Measurements from ENCODE around the gene PURB. TPM values are rescaled to one million over a fixed set of nuclear protein-coding genes. Genes with fewer than 3 reads are reported as not detected.
A peak's percentile ranks its signal among the peaks of the same experiment; 100 is the strongest.

PURB gene
- total RNA-seq, 1 donor from 2014 or later, result 23.9 TPM

DNA sequence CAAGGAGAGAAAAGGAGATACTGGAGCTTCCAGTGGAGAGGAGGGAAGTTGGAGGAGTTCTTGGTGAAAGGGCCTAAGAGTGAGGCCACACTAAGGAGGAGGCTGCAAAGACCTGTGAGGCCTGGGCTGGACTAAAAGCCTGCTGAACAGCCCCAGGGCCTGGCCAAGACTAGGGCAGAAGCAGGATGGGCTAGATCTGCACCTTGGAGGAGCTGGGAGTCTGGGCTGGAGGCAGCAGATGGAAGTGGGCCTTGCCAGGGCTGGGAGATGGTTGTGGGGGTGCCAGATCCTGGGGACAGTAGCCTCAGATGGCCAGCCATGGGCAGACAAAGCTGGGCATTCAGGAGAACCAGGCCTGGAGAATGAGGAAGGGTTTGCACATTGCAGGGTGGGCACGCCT is 6.5 kb upstream of the PURB start:
- no peak for ATAC-seq
- Histone ChIP-seq H3K9me3 (no peaks in the 10 kb centered on the region), H3K36me3 (no peaks in the 10 kb centered on the region), H3K4me3 (no peak overlapping the region), H3K4me1 (no peaks in the 10 kb centered on the region), H3K27me3 (ENCODE audit: low read depth) (no peaks in the 10 kb centered on the region), H3K27ac (no peak overlapping the region)
- TF ChIP-seq, protein P1, sequence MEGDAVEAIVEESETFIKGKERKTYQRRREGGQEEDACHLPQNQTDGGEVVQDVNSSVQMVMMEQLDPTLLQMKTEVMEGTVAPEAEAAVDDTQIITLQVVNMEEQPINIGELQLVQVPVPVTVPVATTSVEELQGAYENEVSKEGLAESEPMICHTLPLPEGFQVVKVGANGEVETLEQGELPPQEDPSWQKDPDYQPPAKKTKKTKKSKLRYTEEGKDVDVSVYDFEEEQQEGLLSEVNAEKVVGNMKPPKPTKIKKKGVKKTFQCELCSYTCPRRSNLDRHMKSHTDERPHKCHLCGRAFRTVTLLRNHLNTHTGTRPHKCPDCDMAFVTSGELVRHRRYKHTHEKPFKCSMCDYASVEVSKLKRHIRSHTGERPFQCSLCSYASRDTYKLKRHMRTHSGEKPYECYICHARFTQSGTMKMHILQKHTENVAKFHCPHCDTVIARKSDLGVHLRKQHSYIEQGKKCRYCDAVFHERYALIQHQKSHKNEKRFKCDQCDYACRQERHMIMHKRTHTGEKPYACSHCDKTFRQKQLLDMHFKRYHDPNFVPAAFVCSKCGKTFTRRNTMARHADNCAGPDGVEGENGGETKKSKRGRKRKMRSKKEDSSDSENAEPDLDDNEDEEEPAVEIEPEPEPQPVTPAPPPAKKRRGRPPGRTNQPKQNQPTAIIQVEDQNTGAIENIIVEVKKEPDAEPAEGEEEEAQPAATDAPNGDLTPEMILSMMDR (IDR thresholded peaks at IDR 0.05), result no peak
- intact Hi-C loops (cut with DNase I), result no loop called here
- no peak for DNase-seq

DNA sequence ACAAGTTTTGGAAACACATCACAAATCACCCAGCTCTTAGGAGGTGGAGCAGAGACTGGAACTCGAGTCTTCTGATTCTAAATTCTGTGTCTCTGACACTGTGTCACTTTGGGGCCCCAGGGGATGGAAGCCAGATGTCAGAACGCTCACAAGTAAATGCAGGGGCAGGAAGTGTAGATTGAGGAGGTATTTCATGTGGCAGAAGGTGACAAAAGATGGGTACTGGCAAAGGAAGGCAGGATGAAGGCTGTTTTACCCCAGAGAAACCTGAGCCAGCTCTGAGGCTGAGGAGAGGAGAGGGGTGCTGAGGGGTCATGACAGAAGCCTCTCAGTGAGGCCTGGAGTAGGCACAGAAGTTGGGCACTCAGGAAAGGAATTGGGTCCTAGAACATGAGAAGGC is 6.0 kb upstream of the PURB start:
- H3K4me3 ChIP-seq, result no peak overlapping the region
- no peaks in the 10 kb centered on the region for H3K36me3 ChIP-seq
- TF ChIP-seq, protein P1 (IDR thresholded peaks at IDR 0.05), result no peak
- H3K27ac ChIP-seq, result no peak overlapping the region
- ATAC-seq, result no peak
- DNase-seq, result no peak
- H3K27me3 ChIP-seq (ENCODE audit: low read depth), result no peaks in the 10 kb centered on the region
- H3K4me1 ChIP-seq, result no peaks in the 10 kb centered on the region
- intact Hi-C loops (cut with DNase I), result no loop called here
- no peaks in the 10 kb centered on the region for H3K9me3 ChIP-seq

DNA sequence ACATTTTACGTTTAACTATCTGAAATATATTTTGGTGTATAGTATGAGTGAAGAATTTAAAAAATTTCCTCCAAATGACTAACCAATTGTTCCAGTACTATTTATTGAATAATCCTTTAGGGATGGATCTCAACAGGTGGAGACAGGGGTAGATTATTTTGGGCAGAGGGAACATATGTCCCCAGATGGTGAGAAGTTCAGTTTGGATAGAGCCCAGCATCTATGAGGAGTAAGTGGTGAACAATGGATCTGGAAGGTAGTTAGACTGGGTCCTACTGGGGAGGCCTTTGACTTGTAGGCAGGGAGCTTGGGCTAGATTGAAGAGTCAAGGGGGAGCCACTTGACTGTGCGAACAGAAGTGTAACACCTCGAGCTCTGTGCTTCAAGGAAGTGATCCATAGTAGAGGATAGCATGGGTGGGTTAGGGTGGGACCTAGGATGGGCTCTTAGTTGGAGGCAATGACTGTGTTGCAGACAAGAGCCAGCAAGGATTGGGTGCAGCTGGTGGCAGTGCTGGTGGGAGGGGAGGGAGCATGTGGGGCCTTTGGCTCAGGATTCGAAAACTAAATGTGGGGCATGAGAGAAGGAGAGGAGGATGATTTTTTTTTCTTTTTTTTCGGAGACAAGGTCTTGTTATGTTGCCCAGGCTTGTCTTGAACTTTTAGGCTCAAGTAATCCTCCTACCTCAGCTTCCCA is 3.9 kb upstream of the PURB start:
- H3K9me3 ChIP-seq, result no peaks in the 10 kb centered on the region
- ATAC-seq, result no peak
- peaks cover 4% of the 10 kb centered on the region for H3K4me1 ChIP-seq
- DNase-seq, result no peak
- H3K36me3 ChIP-seq, result no peaks in the 10 kb centered on the region
- H3K27me3 ChIP-seq (ENCODE audit: low read depth), result no peaks in the 10 kb centered on the region
- H3K27ac ChIP-seq, result no peak overlapping the region
- intact Hi-C loops (cut with DNase I), result no loop called here
- TF ChIP-seq, protein P1 (IDR thresholded peaks at IDR 0.05), result no peak
- H3K4me3 ChIP-seq, result no peak overlapping the region

DNA sequence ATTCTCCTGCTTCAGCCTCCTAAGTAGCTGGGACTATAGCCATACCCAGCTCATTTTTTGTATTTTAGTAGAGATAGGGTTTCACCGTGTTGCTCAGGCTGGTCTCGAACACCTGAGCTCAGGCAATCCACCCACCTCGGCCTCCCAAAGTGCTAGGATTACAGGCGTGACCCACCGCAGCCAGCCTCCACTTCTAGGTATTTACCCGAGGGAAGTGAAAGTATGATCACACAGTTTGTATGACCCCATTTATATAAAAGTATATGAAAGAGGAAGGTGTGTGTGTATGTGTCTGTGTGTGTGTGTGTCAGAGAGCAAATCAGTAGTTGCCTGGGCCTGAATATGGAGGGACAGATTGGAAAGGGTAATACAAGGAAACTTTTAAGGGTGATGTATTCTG is 2.0 kb upstream of the PURB start:
- intact Hi-C loops (cut with DNase I), result no loop called here
- peak overlapping the region; percentile 98 for H3K27ac ChIP-seq
- H3K4me3 ChIP-seq, result no peak overlapping the region

DNA sequence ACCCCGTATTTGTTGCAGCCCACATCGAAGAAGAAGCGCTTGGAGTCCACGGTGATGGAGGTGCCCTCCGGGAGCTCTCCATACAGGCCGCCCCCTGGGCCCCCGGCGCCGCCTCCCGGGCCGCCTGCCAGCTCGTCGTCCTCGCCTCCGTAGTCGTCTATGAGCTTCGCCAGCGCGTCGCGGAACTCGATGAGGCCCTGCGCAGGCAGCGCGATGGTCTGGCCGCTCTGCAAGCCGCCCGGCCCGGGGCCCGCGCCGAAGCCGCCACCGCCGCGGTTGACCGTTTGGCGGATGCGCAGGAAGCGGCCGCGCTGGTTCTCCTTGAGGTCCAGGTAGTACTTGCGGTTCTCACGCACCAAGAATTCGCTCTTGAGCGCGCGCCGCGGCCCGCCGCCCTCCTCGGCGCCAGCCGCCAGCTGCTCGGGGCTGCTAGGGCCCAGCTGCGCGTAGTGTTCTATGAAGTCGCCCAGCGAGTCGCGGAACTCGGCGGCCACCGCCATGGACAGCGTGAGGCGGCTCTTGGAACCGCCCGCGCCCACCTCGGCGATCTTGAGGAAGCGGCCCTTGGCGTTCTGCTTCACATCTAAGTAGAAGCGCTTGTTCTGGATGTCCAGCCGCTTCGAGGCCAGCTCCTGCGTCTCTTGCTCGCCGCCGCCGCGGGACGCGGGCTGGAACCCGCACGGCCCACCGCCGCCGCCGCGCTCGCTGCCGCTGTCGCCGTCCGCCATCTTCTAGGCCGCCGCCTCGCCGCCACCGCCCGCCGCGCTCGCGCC is 523 bp downstream of the PURB start:
- peak overlapping the region; percentile 98 for H3K27ac ChIP-seq
- DNase-seq (peak; percentile 77), ATAC-seq (peak; percentile 52 to 57)
- TF ChIP-seq, protein P1 (IDR thresholded peaks at IDR 0.05), result no peak
- no peaks in the 10 kb centered on the region for H3K9me3 ChIP-seq
- peaks cover 49% of the 10 kb centered on the region for H3K4me1 ChIP-seq
- intact Hi-C loops (cut with DNase I), result no loop called here
- peak overlapping the region; percentile 93 for H3K4me3 ChIP-seq
- H3K36me3 ChIP-seq, result no peaks in the 10 kb centered on the region
- H3K27me3 ChIP-seq (ENCODE audit: low read depth), result no peaks in the 10 kb centered on the region

More for the DNA sequence above, 2.0 kb upstream of the PURB start:
- Histone ChIP-seq H3K36me3 (no peaks in the 10 kb centered on the region), H3K9me3 (no peaks in the 10 kb centered on the region), H3K4me1 (peaks cover 24% of the 10 kb centered on the region), H3K27me3 (ENCODE audit: low read depth) (no peaks in the 10 kb centered on the region)
- TF ChIP-seq, protein P1 (IDR thresholded peaks at IDR 0.05), result no peak
- no peak for ATAC-seq
- no peak for DNase-seq
